K562 (cell line): Measurements from ENCODE around the gene FNBP1. TPM values are rescaled to one million over a fixed set of nuclear protein-coding genes. Genes with fewer than 3 reads are reported as not detected.

Experiments
- ATAC-seq: fragments of 200-7000 bp; cut with Tn5 transposase; 3 replicates; pipeline ENCODE4 v1.9.1; 2020; ENCODE audit warnings: moderate library complexity
- BruUV-seq: library from RNA; stranded (reverse); fragments of 400-500 nt; replicated peaks from 2 replicates; lab custom pipeline; 2021; lab: Mats Ljungman, UMichigan
- CTCF ChIA-PET: fragments of 300-600 bp; formaldehyde crosslinking; extraction: SDS; loops from one replicate; lab custom pipeline; 2021; ENCODE audit warnings: low intra/inter-chr PET ratio; lab: Yijun Ruan, JAX
- POLR2A ChIA-PET: fragments of 300-600, 350-650 bp; sonication (Branson Sonifier 250); formaldehyde crosslinking; extraction: SDS; loops from one replicate; lab custom pipeline; 2021; ENCODE audit warnings: antibody characterized with exemption, inconsistent platforms; lab: Yijun Ruan, JAX
- DNase-seq, 4 experiments: peaks; one replicate each; pipeline versions ENCODE4 v3.0.0 to v3.0.0-alpha.2; 2011 to 2018; ENCODE audit warnings: low spot score in 3 of 4, mixed read lengths in 3 of 4; ENCODE audit errors: extremely low read depth in 1 of 4
- FAIRE-seq: peaks from 2 replicates; lab custom pipeline; 2011; peaks lifted over from hg19 to GRCh38; lab: Jason Lieb, UNC
- H2AFZ ChIP-seq: 2 replicates; pipeline ENCODE4 v1.6.0; 2011; ENCODE audit warnings: low read depth, low read length, control low read depth, inconsistent platforms
- H3K27ac ChIP-seq: fragments of 200-600 bp; 3 replicates; pipeline ENCODE4 v1.8.0; 2011; ENCODE audit warnings: low read depth, mild to moderate bottlenecking, control low read depth, inconsistent platforms, low read length, moderate library complexity, mixed read lengths; ENCODE audit errors: extremely low read depth
- H3K27me3 ChIP-seq, 2 experiments: fragments of 300-600 bp in 1 of 2; 2 replicates in 1 of 2; 3 replicates in 1 of 2; pipeline versions ENCODE4 v1.6.0 to v1.8.0; 2011; ENCODE audit warnings: inconsistent platforms in 2 of 2, low read length in 2 of 2, mild to moderate bottlenecking in 1 of 2, mixed read lengths in 1 of 2, moderate library complexity in 1 of 2; ENCODE audit not compliant: control insufficient read depth in 2 of 2, insufficient read depth in 2 of 2
- H3K36me3 ChIP-seq: fragments of 300-600 bp; 3 replicates; pipeline ENCODE4 v1.8.0; 2011; ENCODE audit warnings: mild to moderate bottlenecking, low read length, inconsistent platforms; ENCODE audit not compliant: control insufficient read depth, insufficient read depth
- H3K4me1 ChIP-seq, 2 experiments: fragments of 200-600 bp in 1 of 2; replicated peaks in 1 of 2; 2 replicates in 1 of 2; 3 replicates in 1 of 2; pipeline versions ENCODE4 v1.5.1 to v1.8.0; 2011; ENCODE audit warnings: inconsistent platforms in 2 of 2, low read length in 2 of 2, mild to moderate bottlenecking in 1 of 2, mixed read lengths in 1 of 2, moderate library complexity in 1 of 2; ENCODE audit not compliant: control insufficient read depth in 2 of 2, insufficient read depth in 2 of 2
- H3K4me2 ChIP-seq: 2 replicates; pipeline ENCODE4 v1.6.1; 2011; ENCODE audit warnings: low read length, control low read depth, inconsistent platforms, mixed read lengths; ENCODE audit not compliant: insufficient read depth
- H3K4me3 ChIP-seq: fragments of 200-600 bp; sonication (generic), shearing (Covaris generic); 2 replicates; pipeline ENCODE4 v1.5.1; 2016; ENCODE audit warnings: control low read depth, inconsistent platforms
- H3K79me2 ChIP-seq: fragments of 200-600 bp; 3 replicates; pipeline ENCODE4 v1.8.0; 2011; ENCODE audit warnings: low read length, inconsistent platforms; ENCODE audit not compliant: control insufficient read depth, insufficient read depth
- H3K9ac ChIP-seq, 2 experiments: 2 replicates each; pipeline versions ENCODE4 v1.6.0 to v1.6.1; 2011; ENCODE audit warnings: low read depth in 2 of 2, low read length in 2 of 2, control low read depth in 1 of 2, inconsistent platforms in 1 of 2, mild to moderate bottlenecking in 1 of 2, mixed read lengths in 1 of 2; ENCODE audit not compliant: insufficient read depth in 1 of 2
- H3K9me1 ChIP-seq: one replicate; pipeline ENCODE4 v1.6.0; 2011; ENCODE audit warnings: inconsistent platforms, mild to moderate bottlenecking, low read length, moderate library complexity; ENCODE audit not compliant: control insufficient read depth, insufficient read depth
- H3K9me3 ChIP-seq: replicated peaks from 2 replicates; pipeline ENCODE4 v1.5.1; 2011; ENCODE audit warnings: low read depth, low read length, inconsistent platforms; ENCODE audit not compliant: control insufficient read depth, insufficient read depth
- H4K20me1 ChIP-seq: replicated peaks from 2 replicates; pipeline ENCODE4 v1.6.1; 2011; ENCODE audit warnings: low read length, inconsistent platforms, mixed read lengths; ENCODE audit not compliant: control insufficient read depth, insufficient read depth
- ATF4 ChIP-seq: fragments of 450-650 bp; formaldehyde crosslinking; IDR thresholded peaks from 2 replicates; pipeline ENCODE4 v1.4.0; 2022; ENCODE audit warnings: mild to moderate bottlenecking, moderate library complexity
- BHLHE40 ChIP-seq: IDR thresholded peaks from 2 replicates; pipeline ENCODE4 v1.6.1; 2011; ENCODE audit warnings: low read length, improper control_type of control experiment
- ETV1 ChIP-seq: fragments of 450-650 bp; conservative IDR thresholded peaks from 2 replicates; pipeline ENCODE4 v1.6.1; 2016; ENCODE audit warnings: missing genetic modification characterization, control low read depth, low read depth, missing compliant biosample characterization
- HBP1 ChIP-seq: fragments of 450-650 bp; formaldehyde crosslinking; IDR thresholded peaks from 2 replicates; pipeline ENCODE4 v1.4.0; 2022; ENCODE audit warnings: missing genetic modification characterization
- HDGF ChIP-seq: fragments of 450-650 bp; IDR thresholded peaks from 2 replicates; pipeline ENCODE4 v1.6.1; 2016
- HIVEP1 ChIP-seq: fragments of 250-450 bp; sonication (Bioruptor Pico); IDR thresholded peaks from 2 replicates; pipeline ENCODE4 v1.4.0; 2020; ENCODE audit warnings: mild to moderate bottlenecking
- JUND ChIP-seq, 2 experiments: IDR thresholded peaks; 2 replicates in 1 of 2; 3 replicates in 1 of 2; pipeline ENCODE4 v1.6.1; 2011; ENCODE audit warnings: borderline replicate concordance in 2 of 2, low read depth in 2 of 2, low read length in 2 of 2, improper control_type of control experiment in 1 of 2, missing biosample characterization in 1 of 2, missing genetic modification characterization in 1 of 2, missing genetic modification reagents in 1 of 2
- KAT2B ChIP-seq: IDR thresholded peaks from one replicate; pipeline ENCODE4 v1.6.1; 2012; ENCODE audit warnings: low read depth, mild to moderate bottlenecking, control low read depth, inconsistent platforms, low read length, moderate library complexity
- MIER1 ChIP-seq: fragments of 450-650 bp; IDR thresholded peaks from 2 replicates; pipeline ENCODE4 v1.6.1; 2016; ENCODE audit warnings: antibody characterized with exemption, mild to moderate bottlenecking, low read depth
- OTX1 ChIP-seq: fragments of 450-650 bp; formaldehyde crosslinking; IDR thresholded peaks from 2 replicates; pipeline ENCODE4 v1.4.0; 2022; ENCODE audit warnings: mild to moderate bottlenecking
- PCBP2 ChIP-seq: fragments of 200-400 bp; formaldehyde crosslinking; IDR thresholded peaks from 2 replicates; pipeline ENCODE4 v1.6.1; 2018; ENCODE audit warnings: low read length, low read depth, mild to moderate bottlenecking, moderate library complexity; ENCODE audit not compliant: poor library complexity, severe bottlenecking
- POU5F1 ChIP-seq: fragments of 150-350 bp; IDR thresholded peaks from 2 replicates; pipeline ENCODE4 v1.6.1; 2014; ENCODE audit warnings: borderline replicate concordance, low read length, low read depth, mild to moderate bottlenecking; ENCODE audit not compliant: partially characterized antibody
- RBM17 ChIP-seq: fragments of 200-400 bp; formaldehyde crosslinking; IDR thresholded peaks from 2 replicates; pipeline ENCODE4 v1.6.1; 2017; ENCODE audit warnings: low read depth, mild to moderate bottlenecking, low read length, borderline replicate concordance
- SREBF1 ChIP-seq: fragments of 150-350 bp; IDR thresholded peaks from 2 replicates; pipeline ENCODE4 v1.6.1; 2014; ENCODE audit warnings: antibody characterized with exemption, low read depth, low read length, borderline replicate concordance
- TCF15 ChIP-seq: fragments of 250-450 bp; sonication (Bioruptor Pico); IDR thresholded peaks from 2 replicates; pipeline ENCODE4 v1.8.0; 2022; ENCODE audit warnings: moderate library complexity, mild to moderate bottlenecking, inconsistent platforms
- XRCC4 ChIP-seq: IDR thresholded peaks from one replicate; pipeline ENCODE4 v1.6.1; 2011; ENCODE audit not compliant: insufficient read depth, insufficient read length; ENCODE audit errors: extremely low read depth
- ZBTB26 ChIP-seq: fragments of 450-650 bp; formaldehyde crosslinking; IDR thresholded peaks from 2 replicates; pipeline ENCODE4 v1.4.0; 2022; ENCODE audit warnings: missing genetic modification characterization
- ZNF212 ChIP-seq: fragments of 450-650 bp; formaldehyde crosslinking; IDR thresholded peaks from 2 replicates; pipeline ENCODE4 v1.4.0; 2020; ENCODE audit warnings: mild to moderate bottlenecking
- ZNF224 ChIP-seq: sonication (generic); formaldehyde crosslinking; IDR thresholded peaks from 2 replicates; pipeline ENCODE4 v1.8.0; 2022; ENCODE audit warnings: mild to moderate bottlenecking, missing genetic modification reagents
- WGBS: fragments of 100-300 bp; shearing (Covaris generic); methylation state at CpG from one replicate; pipeline ENCODE4 v1.1.6; 2016; ENCODE audit warnings: low coverage, mixed read lengths; ENCODE audit not compliant: insufficient coverage; ENCODE audit errors: missing lambda C conversion rate; 5-methylcytosine and 5-hydroxymethylcytosine counted together
- in situ Hi-C: fragments of 300-500 bp; cut with MboI; formaldehyde crosslinking; loops from 4 replicates; pipeline ENCODE4 v1.15.0; 2018; ENCODE audit warnings: inconsistent platforms, mixed read lengths
- intact Hi-C: fragments of 100-400 bp; cut with micrococcal nuclease; formaldehyde crosslinking; loops from 2 replicates; pipeline ENCODE4 v1.14.2; 2022
- polyA plus RNA-seq, 8 experiments: library from polyadenylated mRNA; depleted of rRNA in 4 of 8; stranded (reverse) in 5 of 8; unstranded in 3 of 8; fragments of >200 nt; fragmentation: Nextera tagmentation in 2 of 8; fragmentation: Illumina TruSeq in 1 of 8; extraction: Ambion mirVana in 2 of 8; extraction: Trizol in 1 of 8; gene quantifications; 2 replicates each; pipeline versions ENCODE4 v1.2.1 to v1.2.3, GENCODE V29; 2011 to 2014; ENCODE audit warnings: inconsistent platforms in 1 of 8, missing spikeins in 1 of 8
- total RNA-seq, 7 experiments: library from RNA; depleted of rRNA in 6 of 7; stranded (reverse); fragments of >200 nt in 6 of 7; fragmentation: Illumina TruSeq in 2 of 7; extraction: Trizol in 2 of 7; gene quantifications; 2 replicates each; pipeline versions ENCODE4 v1.2.1 to v1.2.3, GENCODE V29; 2011 to 2021; ENCODE audit warnings: low replicate concordance in 1 of 7

FNBP1 gene
- total and polyA plus RNA-seq, 9 of the 15 experiments (the other 6 are each of a cell fraction or from before 2014, with no cell fraction given): 1.8 to 14.9 (median 7.6) TPM

- intact Hi-C loops (no loop called here), in situ Hi-C loops (no loop called here)
- CTCF ChIA-PET: interaction anchor here (1.4 kb wide), 1 partner anchor 337 kb away, joined by 4 read pairs; no protein-coding TSS in a partner anchor
- Histone ChIP-seq H3K4me2 (no peak overlapping the region), H3K36me3 (no peaks in the 10 kb centered on the region), H3K4me1 (peaks cover 6 to 10% of the 10 kb centered on the region in 2 experiments; a peak in 4 of 5 replicates), H3K9ac (no peak overlapping the region; a peak in 1 of 4 replicates), H3K79me2 (no peaks in the 10 kb centered on the region), H3K27ac (no peak overlapping the region), H2AFZ (peak overlapping the region; percentile 9; the same call in 1 of the 2 replicates), H3K9me1 (no peaks in the 10 kb centered on the region), H3K9me3 (0 out of 2 replicates have a peak, but pooled peaks cover 1% of the 10 kb centered on the region), H4K20me1 (no peaks in the 10 kb centered on the region), H3K4me3 (no peak overlapping the region), H3K27me3 (no peaks in the 10 kb centered on the region)
- no peak for DNase-seq
- FAIRE-seq: no peak
- ATAC-seq: no peak
- 58% methylated on average over 2 of the region's 2 CpGs for WGBS
- no TSS peak for BruUV-seq
- POLR2A ChIA-PET: interaction anchor here (2.2 kb wide), 1 partner anchor 12 kb away, joined by 8 read pairs; no protein-coding TSS in a partner anchor
- TF ChIP-seq MIER1 (0 out of 2 replicates have a peak, but pooled peaks have one; percentile 23), XRCC4 (no peak), ZNF212 (CRISPR knock-in tag) (no peak), HIVEP1 (CRISPR knock-in tag) (no peak), ATF4 (CRISPR knock-in tag) (no peak), KAT2B (no peak), RBM17 (no peak), BHLHE40 (no peak), POU5F1 (no peak), JUND (IDR thresholded peaks at IDR 0.05; ENCODE audit: borderline replicate concordance, low read depth, low read length) (no peak), JUND (tag; IDR thresholded peaks at IDR 0.05; ENCODE audit: borderline replicate concordance, low read depth, low read length) (no peak), PCBP2 (no peak), ETV1 (tag) (no peak), ZNF224 (no peak), SREBF1 (no peak), HDGF (peak; percentile 65; the same call in 1 of the 2 replicates), HBP1 (CRISPR knock-in tag) (0 out of 2 replicates have a peak, but pooled peaks have one; percentile 34), ZBTB26 (CRISPR knock-in tag) (peak; percentile 76; the same call in 1 of the 2 replicates), TCF15 (CRISPR knock-in tag) (no peak), OTX1 (peak; percentile 89; the same call in 1 of the 2 replicates)
These were observed 143.4 kb downstream of the FNBP1 start for GRCh38 chr9:129899620-129900019.
